Mucosa of rectum (tissue), 2 donors: Measurements from ENCODE around the gene TTC22.

ENCODE experiments used
- H3K27ac ChIP-seq, 2 donors: one replicate each; pipeline ENCODE4 v1.7.0; 2013; ENCODE audit warnings: inconsistent platforms in 2 of 2, low read depth in 2 of 2, low read length in 2 of 2
- H3K27me3 ChIP-seq, 2 donors: one replicate each; pipeline ENCODE4 v1.7.0; 2013; ENCODE audit warnings: low read length in 2 of 2; ENCODE audit not compliant: control insufficient read depth in 2 of 2, insufficient read depth in 2 of 2
- H3K36me3 ChIP-seq, 2 donors: one replicate each; pipeline ENCODE4 v1.7.0; 2013; ENCODE audit warnings: low read length in 2 of 2; ENCODE audit not compliant: control insufficient read depth in 2 of 2, insufficient read depth in 2 of 2
- H3K4me1 ChIP-seq, 2 donors: one replicate each; pipeline ENCODE4 v1.7.0; 2013; ENCODE audit warnings: low read length in 2 of 2, mild to moderate bottlenecking in 1 of 2; ENCODE audit not compliant: control insufficient read depth in 2 of 2, insufficient read depth in 2 of 2
- H3K4me3 ChIP-seq, 2 donors: one replicate each; pipeline ENCODE4 v1.7.0; 2013; ENCODE audit warnings: low read length in 2 of 2
- H3K9ac ChIP-seq, 2 donors: one replicate each; pipeline ENCODE4 v1.7.0; 2013; ENCODE audit warnings: low read length in 2 of 2, low read depth in 1 of 2, mild to moderate bottlenecking in 1 of 2
- H3K9me3 ChIP-seq, 2 donors: one replicate each; pipeline ENCODE4 v1.7.0; 2013; ENCODE audit warnings: low read length in 2 of 2; ENCODE audit not compliant: control insufficient read depth in 2 of 2
- donor health status: healthy.
- donor health status: Normal muscosa, but diverticular disease.

The TTC22 gene

DNA sequence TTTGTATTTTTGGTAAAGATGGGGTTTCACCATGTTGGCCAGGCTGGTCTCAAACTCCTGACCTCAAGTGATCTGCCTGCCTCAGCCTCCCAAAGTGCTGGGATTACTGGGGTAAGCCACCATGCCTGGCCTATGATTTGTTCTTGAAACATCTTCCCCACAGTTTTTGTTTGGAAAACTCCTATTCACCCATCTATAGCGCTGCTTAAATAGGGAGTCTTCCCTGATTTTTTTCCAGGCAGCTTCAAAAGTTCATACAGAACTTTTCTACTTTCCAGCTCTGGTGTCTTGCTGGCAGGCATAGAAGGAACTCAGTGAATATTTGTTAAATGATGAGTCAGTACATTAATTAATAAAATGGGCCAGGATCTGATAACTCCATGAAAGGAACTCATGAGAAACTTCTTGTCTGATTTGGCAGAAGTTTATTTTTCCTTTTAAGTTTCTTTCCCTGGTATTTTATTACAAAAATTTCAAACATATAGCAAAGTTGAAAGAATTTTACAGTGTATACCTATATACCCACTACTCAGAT, 33.0 kb upstream of the TTC22 start:
- Histone ChIP-seq H3K4me3 (no peak overlapping the region), H3K36me3 (no peaks in the 10 kb centered on the region), H3K27ac (no peak overlapping the region), H3K9ac (no peak overlapping the region), H3K27me3 (peaks cover 0 to 2% of the 10 kb centered on the region in 2 donors), H3K4me1 (no peaks in the 10 kb centered on the region), H3K9me3 (peaks cover 0 to 2% of the 10 kb centered on the region in 2 donors)

DNA sequence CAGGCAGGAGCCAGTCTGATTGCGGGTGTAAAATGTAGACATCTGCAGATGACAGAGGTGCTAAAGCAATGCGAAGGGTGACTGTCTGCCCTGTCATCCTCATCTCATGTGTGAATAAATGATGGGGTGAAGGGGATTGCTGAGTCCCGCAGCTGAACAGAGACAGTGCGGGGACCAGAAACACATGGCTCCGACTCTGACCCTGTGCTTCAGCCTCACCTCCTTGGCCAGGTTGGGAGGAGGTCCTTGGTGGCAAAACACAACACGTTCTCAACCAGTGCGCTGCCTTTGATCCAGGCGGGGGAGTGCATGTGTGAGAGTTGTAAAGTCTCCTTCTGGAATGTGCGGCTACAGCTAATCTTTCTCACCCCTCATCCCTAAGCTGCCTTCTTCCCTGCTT, 32.0 kb upstream of the TTC22 start:
- Histone ChIP-seq H3K4me3 (no peak overlapping the region), H3K9me3 (peaks cover 0 to 2% of the 10 kb centered on the region in 2 donors), H3K27ac (no peak overlapping the region), H3K27me3 (peaks cover 0 to 2% of the 10 kb centered on the region in 2 donors), H3K9ac (no peak overlapping the region), H3K36me3 (no peaks in the 10 kb centered on the region), H3K4me1 (no peaks in the 10 kb centered on the region)

DNA sequence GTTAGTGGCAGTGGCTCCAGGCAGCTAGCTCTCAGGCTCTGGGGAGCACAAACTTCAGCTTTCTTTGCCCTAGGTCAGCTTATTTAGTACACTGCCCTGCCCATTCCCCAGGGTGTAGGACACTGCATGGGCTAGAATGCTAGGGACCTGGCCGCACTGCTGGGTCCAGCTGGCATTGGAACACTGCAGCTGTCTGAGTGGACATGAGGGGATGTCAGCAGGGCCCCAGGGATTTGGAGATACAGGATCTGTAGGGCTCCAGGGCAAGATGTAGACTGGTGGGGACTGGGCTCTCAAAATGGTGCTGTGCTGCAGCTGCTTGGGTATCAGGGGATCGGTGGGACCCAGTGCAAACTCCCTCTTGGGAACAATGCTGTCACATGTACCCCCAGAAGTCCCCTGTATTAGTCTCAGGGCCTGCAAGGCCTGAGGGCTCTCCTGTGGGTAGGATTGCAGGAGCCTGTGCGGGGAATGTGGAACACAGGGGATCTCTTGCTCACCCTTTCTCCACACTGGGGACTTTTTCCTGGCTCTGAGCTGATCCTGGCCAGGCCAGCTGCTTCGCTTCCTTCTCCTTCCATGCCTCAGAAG, 25.2 kb upstream of the TTC22 start:
- no peaks in the 10 kb centered on the region for H3K36me3 ChIP-seq
- no peaks in the 10 kb centered on the region for H3K27me3 ChIP-seq
- no peak overlapping the region for H3K4me3 ChIP-seq
- H3K9ac ChIP-seq, result no peak overlapping the region
- no peak overlapping the region for H3K27ac ChIP-seq
- H3K9me3 ChIP-seq, result peaks cover 2% of the 10 kb centered on the region in 2 donors
- H3K4me1 ChIP-seq, result no peaks in the 10 kb centered on the region

DNA sequence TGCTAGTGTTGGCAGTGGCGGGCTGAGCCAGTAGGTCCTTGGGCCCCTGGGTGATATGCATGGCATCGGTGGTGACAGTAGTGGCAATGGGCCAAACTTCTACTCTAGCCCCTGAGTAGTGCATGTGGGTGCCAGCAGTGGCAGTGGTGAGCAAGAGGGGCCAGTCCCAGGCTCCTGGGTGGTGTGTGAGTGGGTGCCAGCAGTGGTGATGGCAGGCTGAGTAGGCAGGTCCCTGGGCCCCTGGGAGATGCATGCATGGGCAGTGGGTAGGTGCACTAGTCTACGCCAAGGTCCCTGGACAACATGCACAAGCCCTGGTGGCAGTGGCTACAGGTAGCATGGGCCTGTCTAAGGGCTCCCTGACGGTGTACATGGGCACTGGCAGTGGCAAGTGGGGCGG, 24.6 kb upstream of the TTC22 start:
- Histone ChIP-seq H3K27me3 (no peaks in the 10 kb centered on the region), H3K4me3 (no peak overlapping the region), H3K9ac (no peak overlapping the region), H3K4me1 (no peaks in the 10 kb centered on the region), H3K27ac (no peak overlapping the region), H3K36me3 (no peaks in the 10 kb centered on the region), H3K9me3 (peaks cover 2% of the 10 kb centered on the region in 2 donors)

DNA sequence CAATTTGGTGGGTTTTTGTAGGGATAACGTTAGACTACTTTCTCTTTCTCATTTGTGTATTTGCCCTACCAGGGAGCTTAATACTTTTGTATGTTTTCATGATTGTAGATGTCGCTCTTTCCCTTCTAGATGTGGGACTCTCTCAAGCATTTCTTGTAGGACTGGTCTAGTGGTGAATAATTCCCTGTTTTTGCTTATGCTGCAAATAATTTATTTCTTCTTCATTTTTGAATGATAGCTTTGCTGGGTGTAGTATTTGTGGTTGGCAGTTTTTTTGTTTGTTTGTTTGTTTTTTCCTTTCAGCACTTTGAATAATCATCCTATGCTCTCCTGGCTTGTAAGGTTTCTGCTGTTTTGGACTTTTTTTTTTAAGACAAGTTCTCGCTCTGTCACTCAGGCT, 22.5 kb upstream of the TTC22 start:
- H3K9ac ChIP-seq, result no peak overlapping the region
- no peak overlapping the region for H3K27ac ChIP-seq
- no peaks in the 10 kb centered on the region for H3K4me1 ChIP-seq
- H3K4me3 ChIP-seq, result no peak overlapping the region
- H3K9me3 ChIP-seq, result peaks cover 0 to 2% of the 10 kb centered on the region in 2 donors
- no peaks in the 10 kb centered on the region for H3K36me3 ChIP-seq
- H3K27me3 ChIP-seq, result no peaks in the 10 kb centered on the region

DNA sequence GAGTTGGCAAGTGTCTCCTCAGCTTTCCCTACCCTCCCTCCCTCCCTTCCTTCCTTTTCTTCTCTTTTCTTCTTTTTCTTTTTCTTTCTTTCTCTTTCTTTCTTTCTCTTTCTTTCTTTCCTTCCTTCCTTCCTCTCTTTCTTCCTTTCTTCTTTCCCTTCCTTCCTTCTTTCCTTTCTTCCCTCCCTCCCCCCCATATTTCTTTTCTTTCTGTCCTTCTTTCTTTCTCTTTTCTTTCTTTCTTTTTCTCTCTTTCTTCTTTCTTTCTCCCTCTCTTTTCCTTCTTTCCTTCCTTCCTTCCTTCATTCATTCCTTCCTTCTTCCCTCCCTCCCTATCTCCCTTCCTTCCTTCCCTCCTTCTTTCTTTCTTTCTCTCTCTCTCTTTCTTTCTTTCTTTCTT, 18.6 kb upstream of the TTC22 start:
- Histone ChIP-seq H3K27me3 (no peaks in the 10 kb centered on the region), H3K4me3 (no peak overlapping the region), H3K9me3 (peaks cover 0 to 2% of the 10 kb centered on the region in 2 donors), H3K9ac (no peak overlapping the region), H3K27ac (no peak overlapping the region), H3K36me3 (no peaks in the 10 kb centered on the region), H3K4me1 (peaks cover 10 to 18% of the 10 kb centered on the region in 2 donors)

DNA sequence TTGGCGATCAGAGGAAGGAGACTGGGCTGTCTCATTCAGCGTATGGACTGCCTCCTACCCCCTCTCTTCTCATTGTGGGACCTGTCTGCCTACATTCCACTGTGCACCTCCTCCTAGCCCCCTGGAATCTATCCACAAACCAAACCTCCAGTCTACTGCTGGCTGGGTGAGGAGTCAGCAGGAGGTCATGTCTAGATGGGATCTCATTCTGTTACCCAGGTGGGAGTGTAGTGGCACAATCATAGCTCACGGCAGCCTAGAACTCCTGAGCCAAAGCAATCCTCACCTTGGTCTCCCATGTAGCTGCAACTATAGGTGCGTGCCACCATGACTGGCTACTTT, 18.0 kb upstream of the TTC22 start:
- H3K4me3 ChIP-seq, result no peak overlapping the region
- H3K9ac ChIP-seq, result no peak overlapping the region
- no peak overlapping the region for H3K27ac ChIP-seq
- peaks cover 0 to 1% of the 10 kb centered on the region in 2 donors for H3K9me3 ChIP-seq
- no peaks in the 10 kb centered on the region for H3K36me3 ChIP-seq
- H3K4me1 ChIP-seq, result peaks cover 15 to 23% of the 10 kb centered on the region in 2 donors
- H3K27me3 ChIP-seq, result no peaks in the 10 kb centered on the region

DNA sequence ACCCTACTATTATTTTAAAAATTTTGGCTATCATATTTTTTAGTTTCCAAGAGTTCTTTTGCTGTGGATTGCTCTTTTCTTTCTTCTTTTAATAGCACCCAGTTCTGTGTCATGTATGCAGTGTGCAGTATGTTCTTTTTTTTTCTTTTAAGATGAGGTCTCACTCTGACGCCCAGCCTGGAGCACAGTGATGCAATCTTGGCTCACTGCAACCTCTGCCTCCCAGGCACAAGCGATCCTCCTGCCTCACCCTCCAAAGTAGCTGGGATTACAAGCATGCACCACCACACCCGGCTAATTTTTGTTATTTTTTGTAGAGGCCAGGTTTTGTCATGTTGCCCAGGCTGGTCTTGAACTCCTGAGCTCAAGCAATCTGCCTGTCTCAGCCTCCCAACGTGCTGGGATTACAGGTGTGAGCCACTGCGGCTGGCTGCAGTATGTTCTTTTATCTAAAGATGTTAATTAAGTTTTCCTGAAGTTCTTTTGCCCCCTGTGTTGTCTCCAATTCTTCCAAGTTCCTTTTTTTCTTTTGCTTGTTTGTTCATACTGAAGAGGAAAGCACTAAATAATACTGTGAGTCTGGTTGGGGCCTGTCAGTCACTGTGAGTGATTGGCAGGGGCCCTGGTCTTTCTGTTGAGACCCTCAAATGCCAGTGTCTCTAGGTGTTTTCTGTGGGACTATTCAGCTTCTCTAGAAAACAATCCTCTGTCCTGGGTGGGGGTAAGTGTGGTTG, 17.5 kb upstream of the TTC22 start:
- no peak overlapping the region for H3K9ac ChIP-seq
- H3K9me3 ChIP-seq, result no peaks in the 10 kb centered on the region
- no peaks in the 10 kb centered on the region for H3K27me3 ChIP-seq
- peaks cover 21 to 28% of the 10 kb centered on the region in 2 donors for H3K4me1 ChIP-seq
- H3K36me3 ChIP-seq, result no peaks in the 10 kb centered on the region
- H3K4me3 ChIP-seq, result no peak overlapping the region
- no peak overlapping the region for H3K27ac ChIP-seq

DNA sequence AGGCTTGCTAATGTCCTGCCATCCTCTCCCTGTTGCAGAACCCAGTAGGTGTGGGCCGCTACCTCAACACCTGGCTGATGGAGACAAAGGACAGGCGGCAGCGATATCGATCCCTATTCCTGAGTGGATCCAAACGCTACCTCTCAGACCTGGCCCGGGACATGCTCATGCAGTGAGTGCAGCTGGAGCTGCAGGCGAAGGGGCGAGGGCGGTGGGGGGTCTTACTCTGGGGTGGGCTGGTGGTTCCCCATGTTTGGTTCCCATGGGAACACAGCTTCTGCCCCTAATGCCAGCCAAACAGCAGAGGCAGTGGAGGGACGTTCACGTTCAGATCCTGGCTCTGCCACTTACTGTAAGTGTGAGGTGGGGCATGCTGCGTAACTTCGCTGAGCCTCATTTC, 15.8 kb upstream of the TTC22 start:
- Histone ChIP-seq H3K27me3 (no peaks in the 10 kb centered on the region), H3K9ac (no peak overlapping the region), H3K36me3 (no peaks in the 10 kb centered on the region), H3K4me3 (no peak overlapping the region), H3K4me1 (peaks cover 27 to 35% of the 10 kb centered on the region in 2 donors), H3K9me3 (no peaks in the 10 kb centered on the region), H3K27ac (no peak overlapping the region)

DNA sequence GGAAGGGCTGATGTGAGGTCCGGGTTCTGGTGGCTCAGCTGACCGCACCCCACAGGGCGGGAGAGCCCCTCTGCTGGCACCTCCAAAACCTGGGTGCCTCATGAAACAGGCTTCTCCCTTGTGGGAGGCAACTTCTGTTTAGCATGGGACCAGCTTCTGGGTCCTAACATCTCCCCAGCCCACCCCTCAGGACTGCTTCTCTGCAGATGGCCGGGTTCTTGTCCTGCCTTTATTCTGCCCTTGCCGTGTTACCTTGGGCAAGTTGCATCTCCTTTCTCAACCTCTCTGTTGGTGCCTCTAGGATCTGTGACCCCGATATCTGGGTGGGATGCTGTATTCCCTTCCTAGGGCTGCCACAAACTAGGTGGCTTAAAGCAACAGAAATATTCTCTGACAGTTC, 15.0 kb upstream of the TTC22 start:
- peak overlapping the region; percentile 84 to 85 for H3K27ac ChIP-seq
- no peak overlapping the region for H3K4me3 ChIP-seq
- no peaks in the 10 kb centered on the region for H3K27me3 ChIP-seq
- no peak overlapping the region for H3K9ac ChIP-seq
- no peaks in the 10 kb centered on the region for H3K36me3 ChIP-seq
- no peaks in the 10 kb centered on the region for H3K9me3 ChIP-seq
- peaks cover 27 to 35% of the 10 kb centered on the region in 2 donors for H3K4me1 ChIP-seq
